Vagina (tissue), 2 donors: ENCODE results near the gene WWOX.

Experiments
- POLR2A ChIP-seq, 2 donors: fragments of 450-650 bp; IDR thresholded peaks; one replicate each; pipeline ENCODE4 v1.6.1; 2017; ENCODE audit warnings: antibody characterized with exemption in 2 of 2, mild to moderate bottlenecking in 2 of 2, moderate library complexity in 2 of 2
- POLR2AphosphoS5 ChIP-seq, 2 donors: sonication (generic); formaldehyde crosslinking; IDR thresholded peaks; one replicate each; pipeline ENCODE4 v1.9.0; 2017; ENCODE audit warnings: antibody characterized with exemption in 2 of 2, mild to moderate bottlenecking in 2 of 2, low read depth in 1 of 2; ENCODE audit not compliant: insufficient read depth in 1 of 2

DNA sequence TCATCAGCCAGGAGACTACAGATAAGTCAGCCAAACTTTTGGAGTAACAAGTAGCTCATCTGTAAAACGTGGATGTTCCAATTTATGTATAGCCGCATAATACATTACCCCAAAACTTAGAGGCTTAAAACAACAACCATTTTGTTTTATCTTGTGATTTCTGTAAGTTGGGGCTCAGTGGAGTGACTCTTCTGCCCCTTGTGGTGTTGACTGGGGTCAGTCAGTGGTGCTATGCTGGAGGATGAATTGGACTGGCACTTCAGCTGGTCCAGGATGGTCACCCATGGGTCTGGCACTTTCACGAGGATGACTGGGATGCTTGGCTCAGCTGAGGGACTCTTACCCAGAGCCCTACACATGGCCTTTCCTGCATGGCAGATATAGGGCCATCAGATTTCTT lies 172.5 kb downstream of the WWOX start:
- TF ChIP-seq POLR2AphosphoS5 (IDR thresholded peaks at IDR 0.05; ENCODE audit: insufficient read depth in 1 of 2, low read depth in 1 of 2) = no peak
- TF ChIP-seq POLR2A (IDR thresholded peaks at IDR 0.05) = no peak
